Mesodermal cell (in vitro differentiated cells): ENCODE results near the gene CCDC102A.

Experiments used
- H3K27ac ChIP-seq: 2 replicates; pipeline ENCODE4 v1.7.0; 2013; ENCODE audit warnings: mild to moderate bottlenecking, low read depth, low read length, moderate library complexity; ENCODE audit not compliant: severe bottlenecking
- H3K36me3 ChIP-seq: 2 replicates; pipeline ENCODE4 v1.7.1; 2013; ENCODE audit warnings: mild to moderate bottlenecking, low read length, moderate library complexity; ENCODE audit not compliant: control insufficient read depth, insufficient read depth
- H3K4me1 ChIP-seq: one replicate; pipeline ENCODE4 v1.7.1; 2013; ENCODE audit warnings: mild to moderate bottlenecking, low read length; ENCODE audit not compliant: insufficient read depth, control insufficient read depth, poor library complexity, severe bottlenecking
- H3K4me3 ChIP-seq: 2 replicates; pipeline ENCODE4 v1.7.0; 2013; ENCODE audit warnings: low read length, control low read depth, mild to moderate bottlenecking; ENCODE audit not compliant: insufficient read depth, poor library complexity, severe bottlenecking; ENCODE audit errors: extremely low read depth
- H3K9me3 ChIP-seq: 2 replicates; pipeline ENCODE4 v1.7.1; 2013; ENCODE audit warnings: mild to moderate bottlenecking, low read length, moderate library complexity; ENCODE audit not compliant: control insufficient read depth
- WGBS, 2 experiments: methylation state at CpG; one replicate each; pipeline ENCODE4 v1.1.5; 2013; ENCODE audit warnings: missing lambda C conversion rate in 2 of 2; ENCODE audit not compliant: insufficient coverage in 2 of 2; 5-methylcytosine and 5-hydroxymethylcytosine counted together

The CCDC102A gene

GRCh38 chr16:57498031-57498430, 38.3 kb downstream of the CCDC102A start:
- WGBS, 2 experiments: 100% methylated on average over 1 to 2 of the region's 4 CpGs
- no peaks in the 10 kb centered on the region for H3K36me3 ChIP-seq
- no peak overlapping the region for H3K27ac ChIP-seq
- H3K4me3 ChIP-seq: no peak overlapping the region
- H3K9me3 ChIP-seq: no peaks in the 10 kb centered on the region
- peaks cover 25% of the 10 kb centered on the region for H3K4me1 ChIP-seq

- WGBS, 2 experiments: 89 to 91% methylated on average over 11 to 12 of the region's 13 CpGs
- H3K9me3 ChIP-seq: no peaks in the 10 kb centered on the region
- no peak overlapping the region for H3K27ac ChIP-seq
- H3K4me3 ChIP-seq: no peak overlapping the region
- H3K4me1 ChIP-seq: peaks cover 16% of the 10 kb centered on the region
- no peaks in the 10 kb centered on the region for H3K36me3 ChIP-seq
Measured at GRCh38 chr16:57497121-57497520, 39.2 kb downstream of the CCDC102A start.

GRCh38 chr16:57493767-57494166, 42.6 kb downstream of the CCDC102A start:
- no peaks in the 10 kb centered on the region for H3K36me3 ChIP-seq
- WGBS, 2 experiments: 89 to 100% methylated on average over 3 to 4 of the region's 4 CpGs
- no peaks in the 10 kb centered on the region for H3K4me1 ChIP-seq
- peaks cover 7% of the 10 kb centered on the region for H3K9me3 ChIP-seq
- no peak overlapping the region for H3K27ac ChIP-seq
- no peak overlapping the region for H3K4me3 ChIP-seq

GRCh38 chr16:57489229-57489628, 47.1 kb downstream of the CCDC102A start:
- Histone ChIP-seq H3K9me3 (peaks cover 7% of the 10 kb centered on the region), H3K36me3 (peaks cover 13% of the 10 kb centered on the region), H3K4me3 (no peak overlapping the region), H3K27ac (no peak overlapping the region), H3K4me1 (peaks cover 21% of the 10 kb centered on the region)
- WGBS, 2 experiments: 90 to 100% methylated on average over 2 to 3 of the region's 5 CpGs

- peaks cover 33% of the 10 kb centered on the region for H3K36me3 ChIP-seq
- peaks cover 30% of the 10 kb centered on the region for H3K4me1 ChIP-seq
- peak overlapping the region; percentile 88 for H3K4me3 ChIP-seq
- 56 to 85% methylated on average over 6 of the region's 8 CpGs for WGBS, 2 experiments
- peak overlapping the region; percentile 50 for H3K27ac ChIP-seq
- peaks cover 7% of the 10 kb centered on the region for H3K9me3 ChIP-seq
Measured at GRCh38 chr16:57486858-57487834, 49.2 kb downstream of the CCDC102A start.

- 2 to 3% methylated on average over 28 to 48 of the region's 73 CpGs for WGBS, 2 experiments
- peaks cover 42% of the 10 kb centered on the region for H3K36me3 ChIP-seq
- peak within 1 kb of the TSS; percentile 68 for H3K27ac ChIP-seq
- peak within 1 kb of the TSS; percentile 88 for H3K4me3 ChIP-seq
- peaks cover 7% of the 10 kb centered on the region for H3K9me3 ChIP-seq
- peaks cover 34% of the 10 kb centered on the region for H3K4me1 ChIP-seq
Measured at GRCh38 chr16:57485916-57486857, 50.2 kb downstream of the CCDC102A start, which contains the start of gene DOK4. Gene DOK4 (minus strand): TSS chr16:57486493. CDS start chr16:57479507, 6,986 bp downstream.

- Histone ChIP-seq H3K4me1 (peaks cover 42% of the 10 kb centered on the region), H3K36me3 (peaks cover 50% of the 10 kb centered on the region), H3K4me3 (peak overlapping the region; percentile 88), H3K27ac (peak overlapping the region; percentile 68), H3K9me3 (peaks cover 7% of the 10 kb centered on the region)
- WGBS, 2 experiments: 67 to 73% methylated on average over 9 to 11 of the region's 14 CpGs
Measured at GRCh38 chr16:57485091-57485915, 51.1 kb downstream of the CCDC102A start.

- WGBS, 2 experiments: 85 to 89% methylated on average over 7 to 8 of the region's 8 CpGs
- Histone ChIP-seq H3K27ac (peak overlapping the region; percentile 68), H3K36me3 (peaks cover 56% of the 10 kb centered on the region), H3K4me1 (peaks cover 42% of the 10 kb centered on the region), H3K4me3 (peak overlapping the region; percentile 88), H3K9me3 (peaks cover 5% of the 10 kb centered on the region)
Measured at GRCh38 chr16:57484515-57485005, 51.8 kb downstream of the CCDC102A start.

GRCh38 chr16:57483725-57484514, 52.5 kb downstream of the CCDC102A start:
- H3K36me3 ChIP-seq: peaks cover 63% of the 10 kb centered on the region
- H3K4me3 ChIP-seq: peak overlapping the region; percentile 88
- H3K9me3 ChIP-seq: no peaks in the 10 kb centered on the region
- 84 to 90% methylated on average over 15 of the region's 19 CpGs for WGBS, 2 experiments
- peaks cover 42% of the 10 kb centered on the region for H3K4me1 ChIP-seq
- H3K27ac ChIP-seq: peak overlapping the region; percentile 1
